Fibroblast of villous mesenchyme (primary cell): ENCODE measurements around the gene DIDO1. TPM values are rescaled to one million over a fixed set of nuclear protein-coding genes. Genes with fewer than 3 reads are reported as not detected.
"Not testable (repeated sequence)": the region's sequence is repeated elsewhere in the genome, so short reads cannot be mapped to it uniquely, and the experiment has no call there.

Experiments
- DNase-seq: peaks from one replicate; pipeline ENCODE4 v3.0.0-alpha.2; 2010; ENCODE audit warnings: low read depth
- H3K4me3 ChIP-seq: 2 replicates; pipeline ENCODE4 v1.5.1; 2011; ENCODE audit warnings: low read depth, mild to moderate bottlenecking, low read length
- CTCF ChIP-seq: IDR thresholded peaks from 2 replicates; pipeline ENCODE4 v1.5.1; 2012; ENCODE audit warnings: low read depth, mild to moderate bottlenecking, low read length; ENCODE audit not compliant: insufficient read depth
- total RNA-seq: library from RNA; depleted of rRNA; stranded (reverse); fragments of >200 nt; gene quantifications from 2 replicates; pipeline ENCODE4 v1.2.3, GENCODE V29; 2012

Gene DIDO1
- total RNA-seq, 1 donor: 47.5 TPM

- TF ChIP-seq CTCF: no peak
- DNase-seq: no peak
- no peak overlapping the region for H3K4me3 ChIP-seq
These were observed 35.5 kb upstream of the DIDO1 start for GRCh38 chr20:62961799-62962198.

- no peak for DNase-seq
- no peak for TF ChIP-seq CTCF
- H3K4me3 ChIP-seq: no peak overlapping the region
These were observed 35.0 kb upstream of the DIDO1 start for GRCh38 chr20:62961310-62961783.

GRCh38 chr20:62960446-62961309, 34.4 kb upstream of the DIDO1 start:
- not testable (repeated sequence) for DNase-seq

GRCh38 chr20:62959998-62960436, 33.7 kb upstream of the DIDO1 start:
- no peak for DNase-seq
- no peak for TF ChIP-seq CTCF
- H3K4me3 ChIP-seq: no peak overlapping the region

More at GRCh38 chr20:62960446-62961309, 34.4 kb upstream of the DIDO1 start:
- H3K4me3 ChIP-seq: not testable (repeated sequence)

GRCh38 chr20:62959101-62959971, 33.0 kb upstream of the DIDO1 start:
- no peak for TF ChIP-seq CTCF
- H3K4me3 ChIP-seq: no peak overlapping the region
- no peak for DNase-seq

GRCh38 chr20:62958388-62959100, 32.2 kb upstream of the DIDO1 start:
- no peak for TF ChIP-seq CTCF
- H3K4me3 ChIP-seq: no peak overlapping the region
- DNase-seq: no peak
